ENCODE results near the gene TMEM126B. TPM values are rescaled to one million over a fixed set of nuclear protein-coding genes. Genes with fewer than 3 reads are reported as not detected.

TMEM126B gene
- total RNA-seq, 4 donors from 2014 or later = 29.9 to 48.3 (median 42.6) TPM

- Histone ChIP-seq H3K27ac (peak within 1 kb of the TSS; percentile 94 to 100 (median 98)), H3K9me3 (no peaks in the 10 kb centered on the region), H3K27me3 (no peaks in the 10 kb centered on the region), H3K4me1 (peaks cover 13 to 44% (median 33%) of the 10 kb centered on the region in 4 donors), H3K36me3 (peaks cover 0 to 4% (median 0%) of the 10 kb centered on the region in 4 donors), H3K4me3 (peak within 1 kb of the TSS; percentile 61 to 93 (median 88))
- TF ChIP-seq, protein P1, sequence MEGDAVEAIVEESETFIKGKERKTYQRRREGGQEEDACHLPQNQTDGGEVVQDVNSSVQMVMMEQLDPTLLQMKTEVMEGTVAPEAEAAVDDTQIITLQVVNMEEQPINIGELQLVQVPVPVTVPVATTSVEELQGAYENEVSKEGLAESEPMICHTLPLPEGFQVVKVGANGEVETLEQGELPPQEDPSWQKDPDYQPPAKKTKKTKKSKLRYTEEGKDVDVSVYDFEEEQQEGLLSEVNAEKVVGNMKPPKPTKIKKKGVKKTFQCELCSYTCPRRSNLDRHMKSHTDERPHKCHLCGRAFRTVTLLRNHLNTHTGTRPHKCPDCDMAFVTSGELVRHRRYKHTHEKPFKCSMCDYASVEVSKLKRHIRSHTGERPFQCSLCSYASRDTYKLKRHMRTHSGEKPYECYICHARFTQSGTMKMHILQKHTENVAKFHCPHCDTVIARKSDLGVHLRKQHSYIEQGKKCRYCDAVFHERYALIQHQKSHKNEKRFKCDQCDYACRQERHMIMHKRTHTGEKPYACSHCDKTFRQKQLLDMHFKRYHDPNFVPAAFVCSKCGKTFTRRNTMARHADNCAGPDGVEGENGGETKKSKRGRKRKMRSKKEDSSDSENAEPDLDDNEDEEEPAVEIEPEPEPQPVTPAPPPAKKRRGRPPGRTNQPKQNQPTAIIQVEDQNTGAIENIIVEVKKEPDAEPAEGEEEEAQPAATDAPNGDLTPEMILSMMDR (IDR thresholded peaks at IDR 0.05) = no peak
- TF ChIP-seq EP300 (IDR thresholded peaks at IDR 0.05; ENCODE audit: low read depth) = no peak
- peak; percentile 99 for TF ChIP-seq POLR2AphosphoS5 (IDR thresholded peaks at IDR 0.05)
- peak; percentile 99 for TF ChIP-seq POLR2A (IDR thresholded peaks at IDR 0.05)
- DNase-seq = peak; percentile 96
- in situ Hi-C loops (cut with MboI; ENCODE audit: low pct_ligation_motif_present in 1 of 4, low pct_unique_long_range_greater_than_20kb in 1 of 4, low sequenced_read_pairs in 3 of 4) (loop anchor here in 1 of 4 donors (25.0 kb wide), 1 partner anchor 572 kb away; the partner anchor contains the start of gene EED), intact Hi-C loops (cut with DNase I; ENCODE audit: low total_unique reads) (loop anchor here (5.0 kb wide), 1 partner anchor 38 kb away; the partner anchor contains the start of genes DLG2 and TMEM126B)
- WGBS, 2 donors (ENCODE audit: low coverage in 1 of 2) = 0 to 1% methylated on average over 2 to 44 of the region's 67 CpGs
Measured at GRCh38 chr11:85664615-85665481, 36.5 kb downstream of the TMEM126B start, which contains the start of gene CREBZF. Gene CREBZF (minus strand): TSS chr11:85665129. CDS start chr11:85664875, 254 bp downstream.

- TF ChIP-seq, protein P1 (IDR thresholded peaks at IDR 0.05) = no peak
- TF ChIP-seq POLR2A (IDR thresholded peaks at IDR 0.05) (no peak), POLR2AphosphoS5 (IDR thresholded peaks at IDR 0.05) (no peak), EP300 (IDR thresholded peaks at IDR 0.05; ENCODE audit: low read depth) (no peak)
- Histone ChIP-seq H3K9me3 (no peaks in the 10 kb centered on the region), H3K36me3 (no peaks in the 10 kb centered on the region), H3K27ac (peak overlapping the region; percentile 94 to 100 (median 98)), H3K27me3 (no peaks in the 10 kb centered on the region), H3K4me1 (peaks cover 13 to 35% (median 28%) of the 10 kb centered on the region in 4 donors), H3K4me3 (peak overlapping the region in 1 of 4 donors; percentile 93)
- in situ Hi-C loops (cut with MboI; ENCODE audit: low pct_ligation_motif_present in 1 of 4, low pct_unique_long_range_greater_than_20kb in 1 of 4, low sequenced_read_pairs in 3 of 4) = loop anchor here in 1 of 4 donors (25.0 kb wide), 1 partner anchor 572 kb away; the partner anchor contains the start of gene EED
- 48 to 50% methylated on average over 3 to 5 of the region's 5 CpGs for WGBS, 2 donors (ENCODE audit: low coverage in 1 of 2)
- intact Hi-C loops (cut with DNase I; ENCODE audit: low total_unique reads) = no loop called here
- DNase-seq = no peak
Measured at GRCh38 chr11:85665733-85666132, 37.3 kb downstream of the TMEM126B start.

DNA sequence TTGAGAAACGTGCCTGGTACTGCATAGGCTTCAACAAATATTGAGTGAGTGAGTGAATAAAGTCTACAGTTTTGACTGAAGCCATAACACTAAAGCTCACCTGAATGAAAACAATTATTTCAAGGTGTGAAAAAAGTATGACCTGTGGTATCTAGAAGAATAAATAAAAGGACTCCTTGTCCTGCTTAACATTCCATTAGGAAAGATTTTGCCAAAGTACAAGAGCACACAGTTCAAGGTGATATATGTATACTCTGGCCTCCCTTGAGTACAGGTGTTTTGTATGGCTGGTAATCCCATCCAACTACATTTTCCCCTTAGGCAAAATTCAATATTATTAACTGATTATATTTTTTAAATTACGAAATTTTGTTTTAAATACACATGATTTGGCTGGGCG lies 38.3 kb downstream of the TMEM126B start:
- no peak for DNase-seq
- 91 to 93% methylated on average over 3 of the region's 3 CpGs for WGBS, 2 donors (ENCODE audit: low coverage in 1 of 2)
- in situ Hi-C loops (cut with MboI; ENCODE audit: low pct_ligation_motif_present in 1 of 4, low pct_unique_long_range_greater_than_20kb in 1 of 4, low sequenced_read_pairs in 3 of 4) = loop anchor here in 1 of 4 donors (25.0 kb wide), 1 partner anchor 571 kb away; the partner anchor contains the start of gene EED

More for the DNA sequence above, 38.3 kb downstream of the TMEM126B start:
- Histone ChIP-seq H3K36me3 (no peaks in the 10 kb centered on the region), H3K9me3 (no peaks in the 10 kb centered on the region), H3K27ac (no peak overlapping the region), H3K4me3 (no peak overlapping the region), H3K4me1 (peaks cover 6 to 26% (median 19%) of the 10 kb centered on the region in 4 donors), H3K27me3 (no peaks in the 10 kb centered on the region)
- TF ChIP-seq, protein P1 (IDR thresholded peaks at IDR 0.05) = no peak
- TF ChIP-seq POLR2AphosphoS5 (IDR thresholded peaks at IDR 0.05) (no peak), POLR2A (IDR thresholded peaks at IDR 0.05) (no peak), EP300 (IDR thresholded peaks at IDR 0.05; ENCODE audit: low read depth) (no peak)
- intact Hi-C loops (cut with DNase I; ENCODE audit: low total_unique reads) = no loop called here

Measured in transverse colon (tissue), 4 donors.